HG03039 (cell line): ENCODE results near the gene BORCS6.
A peak's percentile ranks its signal among the peaks of the same experiment; 100 is the strongest.
"Not testable (repeated sequence)": the region's sequence is repeated elsewhere in the genome, so short reads cannot be mapped to it uniquely, and the experiment has no call there.

Experiments
- ATAC-seq: cut with Tn5 transposase; IDR thresholded peaks from one replicate; pipeline ENCODE4 v1.9.1; 2021; ENCODE audit warnings: mild to moderate bottlenecking, moderate library complexity; ENCODE audit not compliant: unreplicated experiment

BORCS6 gene

DNA sequence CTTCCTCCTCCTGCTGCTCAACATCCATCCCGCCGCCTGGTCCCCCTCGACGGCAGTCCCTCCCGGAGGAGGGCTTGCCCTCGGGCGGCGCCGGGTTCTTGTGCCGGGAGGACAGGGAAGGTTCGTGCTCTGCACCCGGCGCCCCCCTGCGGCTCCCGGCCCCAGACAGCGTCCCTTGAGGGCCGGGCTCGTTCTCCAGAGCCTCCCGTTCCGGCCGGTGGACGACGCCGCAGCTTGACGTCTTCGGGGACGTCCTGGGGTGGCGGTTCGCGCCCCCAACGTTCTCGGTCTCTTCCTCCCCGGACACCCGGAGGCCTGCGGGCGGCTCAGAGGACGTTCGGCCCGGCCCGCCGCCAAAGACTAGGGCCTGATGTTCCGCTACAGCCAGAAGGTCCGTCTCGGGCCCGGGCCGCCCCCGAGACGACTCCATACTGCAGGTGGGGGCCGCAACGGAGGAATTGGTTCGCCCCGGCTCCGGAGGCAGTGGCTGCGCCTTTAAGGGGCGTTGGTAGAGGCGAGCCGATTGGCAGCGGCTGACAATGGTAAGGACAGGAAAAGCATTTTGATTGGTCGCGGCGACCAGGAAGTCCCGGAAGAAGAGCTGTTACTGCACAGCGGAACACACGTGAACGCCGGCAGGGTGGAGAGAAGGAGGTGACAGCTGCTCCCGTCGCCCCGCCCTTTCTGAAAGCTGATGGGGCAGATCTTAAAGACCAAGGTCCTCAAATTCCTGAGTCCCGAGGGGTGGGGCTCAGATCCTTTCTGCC lies at the start of gene BORCS6:
TSS of gene BORCS6 (minus strand) at position 470 of the 767 bp plus-strand sequence. CDS start at position 430, 40 bp downstream.
- peak; percentile 40 for ATAC-seq

- no peak for ATAC-seq
These were observed 47.9 kb upstream of the BORCS6 start for GRCh38 chr17:8237886-8238285.

DNA sequence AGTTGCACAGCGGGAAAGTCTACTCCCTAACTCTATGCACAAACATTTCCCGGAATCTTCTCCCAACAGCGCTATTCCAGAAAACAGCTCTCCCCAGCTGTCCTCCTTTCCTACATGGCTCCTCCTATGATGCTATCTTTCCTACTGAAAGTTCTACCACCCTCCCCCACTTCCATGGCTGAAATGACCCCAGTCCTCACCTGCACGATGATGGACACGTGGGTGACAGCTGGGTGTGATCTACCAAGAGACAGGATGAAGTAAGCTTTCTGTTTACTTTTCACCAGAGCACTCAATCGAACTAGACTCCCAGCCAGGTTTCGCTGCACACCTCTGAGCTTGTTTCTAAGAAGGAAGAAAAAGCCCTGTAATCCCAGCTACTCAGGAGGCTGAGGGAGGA lies 47.2 kb upstream of the BORCS6 start:
- ATAC-seq, result no peak

DNA sequence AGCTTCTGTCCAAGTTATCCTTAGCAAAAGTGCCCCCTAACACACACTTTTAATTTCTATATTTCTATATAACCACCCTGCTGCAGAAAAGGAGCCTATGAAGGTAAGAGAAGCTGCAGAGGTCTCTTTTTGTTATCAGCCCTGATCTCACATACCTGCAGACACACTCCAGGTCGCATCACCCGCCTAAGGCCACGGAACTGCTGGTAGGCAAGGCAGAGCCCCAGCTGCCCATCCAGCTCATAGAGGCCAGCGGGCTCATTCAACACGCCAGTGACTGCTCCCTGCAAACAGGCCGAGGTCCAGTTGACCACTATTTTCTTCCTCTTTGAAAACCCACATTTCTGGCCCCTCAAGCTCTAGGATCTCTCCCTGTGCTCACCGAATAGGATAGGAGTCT lies 45.7 kb upstream of the BORCS6 start:
- ATAC-seq, result no peak

DNA sequence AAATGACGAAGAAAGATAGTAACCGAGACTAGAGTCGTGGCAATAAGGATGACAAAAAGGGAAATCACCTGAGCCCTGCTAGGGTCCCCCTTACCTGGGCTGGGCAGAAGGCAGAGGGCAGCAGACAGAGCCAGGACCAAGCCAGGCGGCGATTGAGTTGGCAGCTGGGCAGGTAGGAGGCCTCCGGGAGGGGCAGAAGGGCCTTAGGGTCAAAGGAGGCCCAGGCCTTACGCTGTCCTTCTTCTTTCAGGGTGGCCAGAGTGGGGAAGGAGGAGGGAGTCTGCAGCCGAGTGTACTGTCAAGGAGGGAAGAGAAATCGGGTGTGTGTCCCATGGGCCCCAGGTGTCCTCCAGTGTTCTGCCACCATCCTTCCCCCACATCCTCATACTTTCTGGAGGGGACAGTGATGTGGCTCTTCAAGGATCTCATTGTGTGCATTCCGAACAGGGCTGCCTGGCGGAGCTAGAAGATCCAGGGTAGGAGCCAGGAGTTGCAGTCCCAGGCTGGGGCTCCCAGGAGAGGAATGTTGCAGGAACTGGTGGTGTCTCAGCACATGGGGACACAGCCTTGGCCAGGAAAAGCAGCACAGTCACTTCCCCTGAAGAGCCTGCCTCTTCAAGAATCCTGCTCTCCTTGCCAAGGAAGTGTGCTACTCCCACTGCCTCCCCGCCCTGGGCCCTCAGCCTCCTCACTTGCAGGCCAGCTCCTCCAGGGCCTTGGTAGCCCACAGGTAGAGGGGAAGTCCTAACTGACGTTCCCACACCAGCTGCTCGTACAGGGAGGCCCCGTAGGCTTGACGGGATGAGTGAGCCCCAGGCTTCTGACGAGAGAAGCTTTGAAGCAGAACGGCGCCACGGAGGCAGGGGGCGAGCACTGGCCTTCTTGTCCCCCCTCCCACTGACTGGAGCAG lies 44.6 kb upstream of the BORCS6 start:
- no peak for ATAC-seq

GRCh38 chr17:8231701-8232100 lies 41.7 kb upstream of the BORCS6 start:
- ATAC-seq, result no peak

- ATAC-seq, result no peak
These were observed 37.2 kb upstream of the BORCS6 start for GRCh38 chr17:8227238-8227581.

GRCh38 chr17:8226536-8227237 lies 36.7 kb upstream of the BORCS6 start:
- no peak for ATAC-seq

DNA sequence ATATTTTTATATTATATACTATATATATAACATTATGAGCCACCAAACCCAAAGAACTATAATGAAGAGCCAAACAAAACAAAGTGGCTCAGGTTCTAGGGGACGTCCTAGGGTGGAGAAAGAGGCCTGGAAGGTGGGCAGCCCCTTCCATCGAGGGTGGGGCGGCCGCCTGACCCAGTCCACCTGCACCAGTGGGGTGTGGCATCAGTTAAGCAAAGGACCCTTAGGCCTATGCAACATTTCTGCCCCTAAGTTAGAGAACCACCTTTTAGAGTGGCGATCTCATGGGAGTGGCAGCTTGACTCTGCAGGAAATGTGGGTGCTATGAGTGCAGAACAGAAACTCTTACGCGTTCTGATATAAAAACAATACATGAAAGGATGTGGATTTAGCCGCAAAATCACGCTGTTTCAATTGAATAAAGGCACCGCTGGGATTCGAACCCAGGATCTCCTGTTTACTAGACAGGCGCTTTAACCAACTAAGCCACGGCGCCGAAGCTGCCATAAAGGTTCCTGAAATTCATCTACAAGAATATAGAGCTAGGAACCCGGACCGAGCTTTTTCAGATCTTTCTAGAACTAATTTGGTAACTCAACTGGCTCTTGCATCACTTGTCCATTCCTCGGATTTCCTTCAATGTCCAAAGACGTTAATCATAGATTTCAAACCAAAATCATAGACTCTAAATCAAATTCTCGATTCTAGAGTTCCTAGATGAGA lies 36.0 kb upstream of the BORCS6 start:
- no peak for ATAC-seq

DNA sequence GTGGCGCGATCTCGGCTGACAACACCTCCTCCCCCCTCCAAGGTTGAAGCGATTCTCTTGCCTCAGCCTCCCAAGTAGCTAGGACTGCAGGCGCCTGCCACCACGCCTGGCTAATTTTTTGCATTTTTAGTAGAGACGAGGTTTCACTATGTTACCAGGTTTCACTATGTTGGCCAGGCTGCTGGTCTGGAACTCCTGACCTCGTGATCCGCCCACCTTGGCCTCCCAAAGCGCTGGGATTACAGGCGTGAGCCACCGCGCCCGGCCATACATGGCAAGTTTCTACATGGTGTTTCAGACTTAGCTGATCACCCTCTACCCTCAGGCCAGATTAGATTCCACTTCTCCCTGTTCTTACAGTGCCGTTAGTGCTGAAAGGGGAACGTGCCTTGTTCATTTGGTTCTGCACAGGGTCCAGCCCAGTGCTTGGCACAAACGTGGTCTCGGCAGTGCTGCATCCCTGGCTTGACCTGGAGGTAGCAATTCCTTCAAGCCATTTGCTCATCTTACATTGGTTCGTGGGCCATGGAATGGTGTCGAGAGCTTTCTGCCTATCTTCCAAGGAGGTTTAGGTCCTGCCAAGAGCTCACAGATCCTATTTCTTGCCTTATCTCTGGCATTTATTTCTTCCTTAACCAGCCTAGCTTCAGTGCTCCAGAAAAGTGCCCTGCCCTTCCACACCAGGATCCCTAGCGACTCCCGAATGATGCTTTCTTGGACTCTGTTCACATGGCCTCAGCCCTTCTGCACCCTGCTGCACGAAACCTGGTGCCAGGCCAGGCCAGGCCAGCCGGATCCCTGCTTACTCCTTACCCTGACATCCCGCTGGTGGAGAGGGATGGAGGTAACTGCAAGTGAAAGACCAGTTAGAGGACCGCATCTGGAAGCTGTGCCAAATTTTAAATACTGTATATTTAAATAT lies 35.2 kb upstream of the BORCS6 start:
- no peak for ATAC-seq

DNA sequence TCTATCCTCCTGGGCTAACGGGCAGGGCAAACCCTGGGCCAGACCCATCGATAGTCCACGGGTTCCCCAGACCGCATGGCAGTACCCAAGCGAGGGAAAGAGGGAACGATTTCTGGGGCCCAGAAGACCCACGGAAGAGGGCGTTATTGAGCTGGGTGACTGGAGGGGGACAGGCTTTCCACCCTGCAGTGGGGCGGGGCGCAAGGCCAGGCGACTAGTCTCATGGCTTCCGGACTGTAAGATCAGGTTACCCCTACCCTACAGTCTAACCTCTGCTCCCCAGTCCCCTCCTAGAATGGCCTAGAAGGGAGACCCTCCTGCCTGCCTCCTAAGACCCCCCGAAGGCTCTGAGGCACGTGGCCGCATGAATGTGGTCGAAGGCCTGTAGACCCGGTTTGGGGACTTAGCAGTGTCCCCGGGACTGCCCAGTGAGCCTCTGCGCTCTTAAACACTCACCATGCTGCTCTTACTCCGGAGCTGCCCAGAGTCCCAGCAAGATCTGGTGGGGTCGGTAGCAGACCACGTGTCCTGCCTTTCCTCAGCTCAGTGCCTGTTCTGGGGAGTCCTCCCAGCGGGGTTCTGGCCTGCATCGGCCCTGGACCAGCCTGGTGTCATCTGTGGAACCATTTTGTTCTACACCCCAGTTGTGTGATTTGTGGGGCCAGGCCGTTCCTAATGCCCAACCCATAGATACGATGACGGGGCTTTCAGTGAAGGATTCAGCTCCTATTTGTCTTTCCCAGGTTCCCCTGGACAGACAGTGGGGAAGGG lies 33.6 kb upstream of the BORCS6 start:
- no peak for ATAC-seq

GRCh38 chr17:8222630-8223355 lies 32.8 kb upstream of the BORCS6 start:
- ATAC-seq, result peak; percentile 31

GRCh38 chr17:8222380-8222629 lies 32.3 kb upstream of the BORCS6 start:
- peak; percentile 29 for ATAC-seq

- ATAC-seq, result peak; percentile 31
These were observed 31.8 kb upstream of the BORCS6 start for GRCh38 chr17:8221663-8222379.

GRCh38 chr17:8220783-8221662 lies 31.0 kb upstream of the BORCS6 start:
- no peak for ATAC-seq

- not testable (repeated sequence) for ATAC-seq
These were observed 24.0 kb upstream of the BORCS6 start for GRCh38 chr17:8214000-8214399.
